ENCODE data around the gene BTAF1.
A peak's percentile ranks its signal among the peaks of the same experiment; 100 is the strongest.

The BTAF1 gene

DNA sequence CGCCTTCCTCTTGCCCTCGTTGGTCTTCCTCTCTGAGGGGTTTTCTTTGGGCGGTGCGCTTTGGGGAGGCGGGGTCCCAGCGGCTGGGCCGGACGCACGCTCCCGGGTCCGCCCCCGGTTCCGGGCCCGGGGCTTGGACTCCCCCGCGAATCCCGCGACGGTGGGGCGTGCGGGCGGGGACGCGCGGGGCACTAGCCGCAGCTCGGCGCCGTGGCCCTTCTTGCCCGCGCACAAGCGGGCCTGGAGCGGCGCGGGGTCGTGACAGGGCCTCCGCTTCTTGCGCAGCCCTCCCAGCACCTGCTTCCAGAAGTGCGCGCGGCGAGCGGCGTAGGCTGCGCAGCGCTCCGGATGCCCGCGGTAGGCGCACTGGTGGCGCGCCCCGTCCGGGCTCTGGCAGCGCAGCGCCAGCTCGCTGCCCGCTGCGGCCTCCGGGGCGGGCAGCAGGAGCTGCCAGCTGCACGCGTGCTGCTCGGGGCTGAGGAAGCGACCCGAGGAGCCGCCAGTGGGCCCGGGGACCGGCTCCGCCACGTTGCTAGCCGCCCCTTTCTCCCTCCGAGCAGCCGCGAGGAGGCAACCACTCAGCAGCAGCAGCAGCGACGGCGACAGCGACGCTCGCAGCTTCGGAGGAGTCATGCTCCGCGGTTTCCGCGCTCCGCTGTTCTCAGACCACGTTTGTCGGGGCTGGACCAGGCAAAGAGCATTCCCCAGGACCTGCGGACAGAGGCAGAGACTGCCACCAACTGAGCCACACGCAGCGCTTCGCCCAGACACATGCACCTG, 15.0 kb upstream of the BTAF1 start:
- DNase-seq = peak; percentile 73

DNA sequence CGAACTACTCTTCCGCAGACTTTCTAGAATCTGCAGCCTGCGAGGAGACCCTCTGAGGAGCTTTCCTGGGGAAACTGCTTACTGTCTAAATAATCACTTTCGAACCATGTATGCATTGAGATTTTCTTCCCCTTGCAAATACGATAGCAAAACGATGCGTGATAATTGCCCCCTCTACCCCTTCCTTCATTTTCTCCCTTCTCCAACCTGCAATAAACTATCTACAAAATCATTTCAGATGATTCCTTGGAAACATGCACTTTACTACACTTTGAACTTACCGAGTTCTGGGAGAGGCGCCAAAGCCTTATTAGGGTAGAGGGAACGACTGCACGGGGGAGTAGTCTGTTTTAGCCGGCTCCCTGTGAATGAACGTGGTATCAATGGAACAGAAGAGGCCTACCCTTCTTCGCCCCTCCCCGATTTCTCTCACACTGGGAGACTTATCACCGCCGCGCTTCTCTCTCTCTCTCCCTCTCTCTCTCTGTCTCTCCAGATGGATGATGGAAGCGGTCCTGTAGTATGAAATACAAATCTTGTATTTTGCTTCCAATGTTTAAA, 14.4 kb upstream of the BTAF1 start, which contains the start of gene FGFBP3:
Gene FGFBP3 (minus strand): TSS at position 370 of the 561 bp plus-strand sequence. CDS start 517 bp downstream, outside the sequence.
- DNase-seq = peak; percentile 38

DNA sequence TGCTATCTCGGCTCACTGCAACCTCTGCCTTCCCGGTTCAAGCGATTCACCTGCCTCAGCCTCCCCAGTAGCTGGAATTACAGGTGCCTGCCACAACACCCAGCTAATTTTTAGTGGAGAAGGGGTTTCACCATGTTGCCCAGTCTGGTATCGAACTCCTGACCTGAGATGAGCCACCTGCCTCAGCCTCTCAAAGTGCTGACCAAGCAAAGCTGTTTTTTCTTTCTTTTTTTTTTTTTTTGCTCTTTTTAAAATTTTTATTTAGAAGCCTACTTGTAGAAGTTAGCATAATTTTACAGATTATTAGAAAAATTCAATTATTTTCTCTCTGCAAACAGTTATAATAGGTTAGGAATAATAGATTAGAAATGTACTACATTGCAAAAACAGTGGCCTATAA, 13.1 kb upstream of the BTAF1 start:
- no peak for DNase-seq

DNA sequence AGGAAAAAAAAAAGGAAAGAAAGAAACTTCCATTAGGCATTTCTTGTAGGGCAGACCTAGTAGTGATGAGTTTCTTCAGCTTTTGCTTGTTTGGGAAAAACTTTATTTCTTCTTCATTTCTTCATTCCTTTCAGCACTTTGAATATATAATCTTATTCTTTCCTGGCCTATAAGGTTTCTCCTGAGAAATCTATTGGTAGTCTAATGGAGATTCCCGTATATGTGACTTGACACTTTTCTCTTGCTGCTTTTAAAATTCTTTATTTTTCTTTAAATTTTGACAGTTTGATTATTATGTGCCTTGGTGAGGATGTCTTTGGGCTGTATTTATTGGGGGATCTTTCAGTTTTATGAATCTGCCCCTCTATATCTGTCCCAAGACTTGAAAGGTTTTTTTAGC, 3.9 kb upstream of the BTAF1 start:
- no peak for DNase-seq

DNA sequence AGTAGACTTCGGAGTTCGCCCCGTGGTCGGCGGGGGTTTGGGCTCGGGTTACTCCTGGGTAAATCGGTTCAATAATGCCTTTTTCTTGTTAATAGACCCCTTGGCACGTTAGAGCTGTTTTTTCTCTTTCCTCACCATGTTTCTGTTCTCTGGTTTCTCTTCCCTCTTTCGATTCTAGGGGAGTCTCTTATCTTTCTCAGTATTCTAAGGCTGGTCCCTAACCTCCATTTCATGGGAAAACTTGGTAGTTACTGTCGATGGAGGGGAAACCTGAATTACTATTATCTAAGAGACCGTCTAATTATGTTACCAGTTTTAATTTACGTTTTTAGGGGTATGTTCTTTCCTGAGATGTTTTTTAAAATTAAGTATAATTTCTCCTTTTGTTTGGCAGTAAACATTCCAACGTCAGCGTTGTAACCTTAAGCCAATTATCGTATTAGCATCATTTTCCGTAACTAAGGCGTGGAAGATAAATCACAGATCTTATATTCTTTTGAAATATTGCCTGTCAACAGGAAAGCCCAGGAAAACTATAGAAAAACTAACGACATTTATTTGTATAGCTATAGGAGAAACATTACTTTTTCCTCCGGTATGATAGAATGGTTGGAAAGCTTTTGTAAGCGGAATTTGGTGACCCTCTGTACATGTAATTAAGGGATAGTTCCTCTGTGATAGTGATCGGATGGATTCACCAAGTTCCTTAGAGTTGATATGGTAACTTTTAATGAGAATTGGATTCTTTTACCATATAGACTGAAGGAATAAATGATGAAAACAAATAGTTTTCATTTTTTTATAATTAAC, 847 bp downstream of the BTAF1 start:
- no peak for DNase-seq

DNA sequence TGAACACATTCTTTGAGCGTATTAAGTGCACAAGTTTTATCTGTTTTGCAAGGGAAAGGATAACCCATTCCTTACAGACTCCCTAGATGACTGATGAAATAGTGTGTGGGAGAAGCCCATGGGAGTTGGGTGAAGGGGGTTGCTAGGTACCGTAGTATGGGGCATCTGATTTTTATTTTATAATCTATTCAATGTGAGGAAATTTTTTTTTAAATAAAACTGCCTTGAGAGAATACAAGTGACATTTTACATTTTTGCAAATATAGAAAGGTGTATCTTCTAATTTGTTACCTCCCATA, 1.4 kb downstream of the BTAF1 start:
- no peak for DNase-seq

DNA sequence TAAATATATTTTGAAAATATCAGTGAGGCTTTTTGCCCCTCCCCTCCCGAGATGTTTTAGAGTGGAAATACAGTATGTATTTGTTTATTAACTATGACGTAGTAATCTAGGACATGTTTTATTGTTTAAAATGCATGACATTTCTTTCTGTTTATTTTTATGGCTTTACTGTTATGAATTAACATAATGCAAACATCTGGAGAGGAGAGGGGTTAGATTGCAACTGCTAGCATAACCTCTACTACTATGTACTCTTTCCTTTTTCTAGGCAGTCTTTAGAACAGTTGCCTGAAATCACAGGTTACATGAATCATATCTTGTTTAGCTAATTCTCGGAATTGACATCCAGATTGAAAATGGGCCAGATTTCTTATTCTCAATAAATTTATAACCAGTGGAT, 7.4 kb downstream of the BTAF1 start:
- DNase-seq = no peak

DNA sequence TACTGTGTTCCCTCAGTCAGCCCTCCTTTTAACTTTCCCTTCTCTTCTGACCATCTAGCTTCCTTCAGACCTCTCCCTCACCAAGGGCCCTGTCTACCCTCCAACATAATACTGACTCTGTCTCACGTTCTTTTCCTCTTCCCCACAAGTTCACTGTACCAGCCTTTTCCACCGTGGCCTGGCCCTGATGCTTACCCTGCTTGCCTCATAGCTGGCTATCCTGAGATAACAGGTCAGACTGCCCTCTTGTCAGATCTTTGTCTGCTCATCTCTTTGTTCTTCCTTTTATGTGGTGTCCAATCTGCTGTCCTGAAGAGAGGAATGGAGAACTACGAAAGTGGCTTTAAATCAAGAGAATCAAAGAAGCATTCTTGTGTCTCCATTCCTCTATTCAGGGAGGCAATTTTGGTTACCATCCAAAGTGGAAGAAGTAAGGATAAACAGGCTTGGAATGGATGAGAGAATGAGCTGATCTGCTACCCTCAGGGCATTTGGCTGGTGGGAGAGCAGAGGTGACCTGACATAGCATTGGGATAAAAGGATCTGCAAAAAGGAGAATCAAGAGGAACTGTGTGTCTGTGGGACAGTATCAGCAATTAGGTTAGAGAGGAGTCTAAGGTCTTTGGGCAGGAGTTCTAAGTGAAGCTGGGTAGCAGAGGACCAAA, 8.1 kb downstream of the BTAF1 start:
- DNase-seq = no peak

DNA sequence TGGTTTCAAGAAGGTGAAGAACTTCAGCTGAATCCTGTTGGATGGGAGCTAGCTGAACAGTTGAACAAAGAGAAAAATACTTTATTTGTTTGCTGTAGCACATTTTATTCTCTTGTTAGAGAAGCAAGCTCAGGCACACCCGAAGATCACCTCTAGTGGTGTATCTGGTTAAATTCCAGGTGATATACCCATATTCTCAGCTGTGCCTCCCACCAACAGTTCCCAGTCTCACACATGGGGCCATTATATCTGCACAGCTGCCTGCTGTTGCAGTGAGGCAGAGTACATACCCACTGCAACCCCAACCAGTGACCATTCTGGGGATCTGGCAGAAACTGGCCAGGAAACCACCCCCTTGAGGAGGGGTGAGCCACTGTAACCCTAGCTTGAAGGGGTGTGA, 9.2 kb downstream of the BTAF1 start:
- DNase-seq = no peak

DNA sequence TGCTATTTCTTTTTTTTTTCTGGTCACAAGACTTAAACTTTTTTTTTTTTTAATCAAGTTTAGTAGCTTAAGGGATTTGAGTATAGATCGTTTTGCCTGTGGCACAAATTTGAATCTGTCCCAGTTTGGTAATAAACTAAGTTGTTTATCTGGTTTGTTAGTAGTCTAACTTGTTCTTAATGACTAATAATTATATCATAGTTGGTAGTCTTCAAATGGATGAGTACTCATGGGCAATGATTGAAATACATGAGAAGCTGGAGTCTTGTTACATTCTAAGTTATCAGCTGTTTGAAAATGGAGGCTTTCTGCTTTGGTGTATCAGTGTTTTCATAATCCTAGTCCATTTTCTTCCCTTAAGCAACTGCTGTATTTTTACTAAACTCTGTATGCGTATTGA, 12.3 kb downstream of the BTAF1 start:
- DNase-seq = no peak

DNA sequence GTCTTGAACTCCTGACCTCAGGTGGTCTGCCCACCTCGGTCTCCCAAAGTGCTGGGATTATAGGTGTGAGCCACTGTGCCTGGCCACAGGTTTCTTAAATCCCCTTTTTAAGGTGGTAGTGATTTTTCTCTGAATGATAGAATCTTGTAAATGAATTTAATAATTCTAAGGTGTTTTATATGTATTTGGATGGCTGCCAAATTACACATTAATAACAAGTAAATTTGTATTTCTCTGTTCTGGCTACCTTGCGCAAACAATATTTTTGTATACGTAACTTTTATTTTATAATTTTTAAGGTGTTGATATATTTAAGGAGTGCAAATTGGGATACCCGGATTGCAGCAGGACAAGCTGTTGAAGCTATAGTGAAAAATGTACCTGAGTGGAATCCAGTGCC, 16.1 kb downstream of the BTAF1 start:
- DNase-seq = no peak

DNA sequence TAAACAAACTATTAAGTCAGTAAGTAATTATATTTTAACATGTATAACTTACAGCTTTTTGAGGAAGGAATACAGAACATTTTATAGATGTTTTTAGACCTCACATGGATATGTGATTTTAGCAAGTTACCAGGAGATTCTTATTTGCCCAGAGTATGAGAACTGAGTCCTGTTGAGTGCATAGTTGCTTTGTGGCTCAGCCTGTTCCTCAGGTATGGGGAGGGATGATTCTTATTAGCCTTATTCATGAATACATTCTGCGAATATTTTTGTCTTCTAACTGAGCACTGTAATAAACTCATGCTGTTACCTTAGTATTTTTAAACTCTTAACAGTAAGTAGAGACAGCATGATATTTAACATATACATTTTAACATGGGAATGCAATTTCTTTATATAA, 17.9 kb downstream of the BTAF1 start:
- DNase-seq = no peak

DNA sequence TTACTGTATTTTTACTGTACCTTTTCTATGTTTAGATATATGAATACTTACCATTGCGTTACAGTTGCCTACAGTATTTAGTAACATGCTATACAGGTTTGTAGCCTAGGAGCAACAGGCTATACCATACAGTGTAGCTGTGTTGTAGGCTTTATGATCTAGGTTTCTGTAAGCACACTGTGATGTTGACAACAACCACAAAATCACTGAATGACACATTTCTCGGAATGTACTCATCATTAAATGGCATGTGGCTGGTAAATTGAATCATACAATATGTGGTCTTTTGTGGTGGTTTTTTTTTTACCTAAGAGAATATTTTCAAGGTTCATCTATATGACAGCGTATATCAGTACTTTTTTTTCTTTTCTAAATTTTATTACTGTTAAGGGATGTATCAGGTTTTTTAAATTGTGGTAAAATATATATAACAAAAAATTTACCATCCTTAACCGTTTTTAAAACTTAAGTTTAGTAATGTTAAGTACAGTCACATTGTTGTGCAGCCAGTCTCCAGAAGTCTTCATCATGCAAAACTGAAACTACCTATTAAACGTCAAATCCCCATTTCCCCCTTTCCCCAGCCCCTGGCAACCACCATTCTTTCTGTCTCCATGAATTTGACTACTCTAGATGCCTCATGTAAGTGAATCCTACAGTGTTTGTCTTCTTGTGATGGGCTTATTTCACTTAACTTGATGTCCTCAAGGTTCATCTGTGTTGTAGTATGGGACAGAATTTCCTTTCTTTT, 21.5 kb downstream of the BTAF1 start:
- DNase-seq = peak; percentile 25

DNA sequence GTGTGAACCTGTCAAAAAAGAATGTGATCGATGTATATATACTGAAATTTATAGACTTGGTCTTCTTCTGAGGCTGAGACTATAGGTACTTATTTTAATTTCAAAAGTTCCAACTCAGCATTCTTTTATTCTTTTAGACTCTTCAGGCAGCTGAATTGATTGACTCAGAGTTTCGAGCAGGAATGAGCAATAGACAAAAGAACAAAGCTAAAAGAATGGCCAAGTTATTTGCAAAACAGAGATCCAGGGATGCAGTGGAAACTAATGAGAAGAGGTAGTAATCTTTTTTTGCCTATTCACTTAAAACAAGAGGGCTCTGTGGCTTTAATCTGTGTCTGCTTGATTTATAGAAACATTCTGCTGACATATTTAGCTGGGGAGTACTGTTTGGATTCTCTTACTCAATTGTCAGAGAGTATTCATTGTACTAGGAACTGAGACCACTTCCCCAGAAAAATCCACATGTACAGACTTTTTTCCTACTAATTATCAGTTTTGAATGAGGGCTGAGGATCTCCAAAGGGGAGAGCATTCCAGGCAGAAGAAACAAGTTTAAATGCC, 30.1 kb downstream of the BTAF1 start:
- no peak for DNase-seq

DNA sequence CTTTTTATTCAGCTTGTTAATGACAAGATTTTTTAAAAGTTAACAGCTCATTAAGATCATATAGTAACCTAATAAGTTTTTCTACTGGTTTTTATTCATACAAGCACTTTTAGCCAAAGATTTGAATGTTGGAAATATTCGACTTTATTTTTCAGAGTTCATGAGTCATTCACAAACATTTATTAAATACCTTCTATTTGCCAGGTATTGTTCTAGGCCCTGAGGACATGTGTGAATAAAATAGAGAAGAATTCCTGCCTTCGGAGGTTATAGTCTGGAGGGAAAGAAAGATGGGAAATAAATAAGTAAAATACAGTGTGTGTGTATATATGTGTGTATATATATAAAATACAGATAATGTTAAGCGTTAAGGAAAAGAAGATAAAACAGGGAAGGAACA, 31.5 kb downstream of the BTAF1 start:
- DNase-seq = no peak

DNA sequence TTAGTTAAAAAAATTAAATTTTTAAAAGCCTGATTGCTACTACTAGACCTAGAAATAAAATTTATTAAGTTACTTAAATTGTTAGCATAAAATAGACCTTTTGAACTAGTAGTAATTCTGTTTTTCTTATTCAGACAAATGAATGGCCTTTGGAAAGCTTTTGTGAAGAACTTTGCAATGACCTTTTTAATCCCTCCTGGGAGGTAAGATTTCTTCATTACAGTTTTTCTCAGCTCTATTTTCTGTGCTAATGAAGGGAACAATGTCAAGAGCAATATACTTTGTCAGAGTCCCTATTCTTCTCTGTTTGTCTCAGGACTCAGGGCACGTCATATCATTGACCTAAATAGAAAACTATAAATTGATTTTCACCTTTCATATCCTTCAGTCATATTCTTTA, 33.5 kb downstream of the BTAF1 start:
- DNase-seq = no peak

DNA sequence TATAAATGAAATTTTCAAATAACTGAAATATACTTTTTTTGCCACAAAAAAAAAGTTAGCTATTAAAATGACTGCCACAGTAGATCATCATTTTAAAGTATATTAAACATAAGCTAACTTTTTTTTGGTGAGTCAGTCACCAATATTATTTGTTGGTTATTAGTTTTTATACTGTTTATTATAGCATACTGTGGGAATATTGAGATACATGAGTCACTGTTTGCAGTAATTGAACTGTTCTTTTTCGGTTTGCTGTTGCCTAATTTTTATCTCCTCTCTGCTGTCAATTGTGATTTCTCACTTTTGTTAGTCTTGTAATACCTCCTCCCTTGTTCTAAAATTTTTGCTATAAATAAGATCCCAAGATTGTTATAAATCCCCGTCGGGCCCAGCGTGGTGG, 45.7 kb downstream of the BTAF1 start:
- no peak for DNase-seq

DNA sequence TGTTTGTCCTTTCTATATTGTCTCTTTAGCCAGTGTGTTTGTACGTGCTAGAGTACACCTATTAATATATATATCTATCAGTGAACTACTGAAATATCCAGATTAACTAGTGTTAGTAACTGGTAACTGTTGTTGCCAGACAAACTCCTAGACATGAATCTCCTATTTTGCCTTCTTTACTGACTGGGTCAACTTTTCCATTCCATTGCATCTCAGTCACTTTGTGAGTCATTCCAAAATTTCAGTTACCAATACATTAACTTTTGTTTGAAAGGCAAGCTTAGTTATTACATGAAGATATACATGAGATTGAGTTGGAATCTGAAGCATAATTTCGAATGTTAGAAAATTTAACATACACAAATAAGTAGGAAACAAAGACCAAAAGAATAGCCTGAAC, 51.4 kb downstream of the BTAF1 start:
- DNase-seq = no peak

DNA sequence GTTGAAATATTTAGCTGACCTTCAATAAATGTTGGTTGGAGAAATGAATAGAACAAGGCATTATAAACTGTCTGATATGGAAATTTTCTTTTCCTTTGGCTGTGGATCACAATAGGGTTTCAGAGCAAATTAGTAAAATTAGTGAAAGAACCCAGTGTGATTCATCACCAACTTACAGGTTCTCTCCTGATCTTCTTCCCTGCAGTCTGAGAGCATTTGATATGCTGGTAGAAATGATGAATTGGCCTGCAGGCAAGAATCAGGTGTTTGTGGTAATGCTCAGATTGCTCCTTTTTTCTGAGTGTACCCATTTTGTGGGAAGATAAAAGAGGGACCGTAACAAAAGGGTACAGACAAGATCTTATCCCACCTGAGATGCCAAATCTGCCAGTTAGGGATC, 51.9 kb downstream of the BTAF1 start:
- no peak for DNase-seq

DNA sequence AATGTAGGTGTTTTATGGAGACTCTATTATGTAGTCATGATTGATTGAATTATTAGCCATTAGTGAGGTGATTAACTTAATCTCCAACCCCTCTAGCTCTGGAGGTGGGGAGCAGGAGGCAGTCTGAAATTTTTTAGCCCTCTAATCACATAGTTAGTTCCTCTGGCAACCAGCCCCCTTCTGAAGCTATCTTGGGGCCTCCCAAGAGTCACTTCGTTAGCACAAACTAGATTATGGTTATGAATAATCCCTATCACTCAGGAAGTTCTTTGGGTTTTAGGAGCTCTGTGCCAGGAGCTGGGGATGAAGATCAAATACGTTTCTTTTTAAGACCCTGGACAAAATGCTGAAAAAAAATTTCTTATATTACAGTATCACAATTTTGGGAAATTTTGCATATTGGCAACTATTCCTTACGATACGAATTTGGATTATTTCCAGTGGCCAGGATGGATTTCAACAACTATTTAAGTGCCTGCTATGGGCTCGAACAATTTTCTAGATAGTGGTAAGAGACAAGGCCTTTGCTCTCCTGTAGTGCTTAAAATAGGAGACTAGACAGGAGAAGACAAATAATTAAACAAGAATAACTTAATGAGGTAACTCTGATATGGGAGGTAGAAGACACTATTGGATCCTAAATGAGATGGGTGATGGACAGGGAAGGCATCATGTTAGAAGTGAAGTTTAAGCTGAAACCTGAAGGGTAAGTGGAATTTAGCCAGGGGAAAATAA, 52.9 kb downstream of the BTAF1 start:
- no peak for DNase-seq

DNA sequence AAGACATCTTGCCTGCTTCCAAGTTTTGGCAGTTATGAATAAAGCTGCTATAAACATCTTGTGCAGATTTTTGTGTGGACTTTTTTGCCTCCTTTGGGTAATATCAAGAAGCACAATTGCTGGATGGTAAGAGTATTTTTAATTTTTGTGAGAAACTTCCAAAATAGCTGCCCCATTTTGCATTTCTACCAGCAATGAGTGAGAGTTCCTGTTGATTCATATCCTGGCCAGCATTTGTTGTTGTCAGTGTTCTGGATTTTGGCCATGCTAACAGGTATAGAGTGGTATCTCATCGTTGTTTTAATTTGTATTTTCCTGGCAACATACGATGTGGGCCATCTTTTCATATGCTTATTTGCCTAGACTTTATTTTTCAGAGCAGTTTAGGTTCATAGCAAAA, 53.9 kb downstream of the BTAF1 start:
- no peak for DNase-seq

DNA sequence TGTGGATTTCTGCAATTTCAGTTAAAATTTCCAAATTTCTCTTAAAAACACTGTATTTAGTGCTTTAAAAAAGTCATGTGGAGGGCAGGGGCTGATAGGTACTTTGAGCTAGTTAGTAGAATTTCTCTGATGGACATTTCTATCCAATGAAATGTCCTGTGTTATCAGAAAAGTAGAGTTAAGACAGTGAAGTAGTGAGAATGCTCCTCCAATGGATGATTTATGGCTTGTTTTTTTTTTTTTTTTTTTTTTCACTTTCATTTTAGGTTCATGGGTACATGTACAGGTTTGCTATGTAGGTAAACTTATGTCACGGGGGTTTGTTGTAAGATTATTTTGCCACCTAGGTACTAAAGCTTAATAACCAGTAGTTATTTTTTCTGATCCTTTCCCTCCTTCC, 55.0 kb downstream of the BTAF1 start:
- no peak for DNase-seq
